ENCODE data around the gene HOXD1. TPM values are rescaled to one million over a fixed set of nuclear protein-coding genes. Genes with fewer than 3 reads are reported as not detected.
A peak's percentile ranks its signal among the peaks of the same experiment; 100 is the strongest.

HOXD1 gene
- total RNA-seq, 1 donor: not detected

GRCh38 chr2:176157499-176158185, 30.8 kb upstream of the HOXD1 start:
- Histone ChIP-seq H2AFZ (ENCODE audit: low read length) (no peak overlapping the region), H4K20me1 (ENCODE audit: insufficient read depth, low read length) (no peaks in the 10 kb centered on the region), H3K36me3 (ENCODE audit: insufficient read depth, low read length) (no peaks in the 10 kb centered on the region), H3K9me3 (ENCODE audit: low read depth, low read length) (no peaks in the 10 kb centered on the region), H3K27ac (ENCODE audit: low read depth, low read length) (no peak overlapping the region), H3K27me3 (ENCODE audit: insufficient read depth, low read length) (peaks cover 37% of the 10 kb centered on the region), H3K4me1 (ENCODE audit: insufficient read depth, low read length) (peaks cover 12% of the 10 kb centered on the region), H3K4me3 (ENCODE audit: insufficient read depth, low read length) (no peak overlapping the region), H3K4me2 (ENCODE audit: insufficient read depth, low read length) (no peak overlapping the region), H3K79me2 (ENCODE audit: insufficient read depth, low read length) (no peaks in the 10 kb centered on the region)
- no peak for DNase-seq (ENCODE audit: insufficient read length, low spot score, missing footprints)
- TF ChIP-seq CTCF (IDR thresholded peaks at IDR 0.05; ENCODE audit: extremely low read depth, low read depth, low read length): no peak

- H3K36me3 ChIP-seq (ENCODE audit: insufficient read depth, low read length): no peaks in the 10 kb centered on the region
- no peaks in the 10 kb centered on the region for H4K20me1 ChIP-seq (ENCODE audit: insufficient read depth, low read length)
- H3K9me3 ChIP-seq (ENCODE audit: low read depth, low read length): no peaks in the 10 kb centered on the region
- H2AFZ ChIP-seq (ENCODE audit: low read length): no peak overlapping the region
- peaks cover 12% of the 10 kb centered on the region for H3K4me1 ChIP-seq (ENCODE audit: insufficient read depth, low read length)
- DNase-seq (ENCODE audit: insufficient read length, low spot score, missing footprints): no peak
- no peaks in the 10 kb centered on the region for H3K79me2 ChIP-seq (ENCODE audit: insufficient read depth, low read length)
- H3K27me3 ChIP-seq (ENCODE audit: insufficient read depth, low read length): peaks cover 42% of the 10 kb centered on the region
- TF ChIP-seq CTCF (IDR thresholded peaks at IDR 0.05; ENCODE audit: extremely low read depth, low read depth, low read length): no peak
- no peak overlapping the region for H3K4me2 ChIP-seq (ENCODE audit: insufficient read depth, low read length)
- no peak overlapping the region for H3K4me3 ChIP-seq (ENCODE audit: insufficient read depth, low read length)
- H3K27ac ChIP-seq (ENCODE audit: low read depth, low read length): no peak overlapping the region
Measured at GRCh38 chr2:176158186-176158591, 30.3 kb upstream of the HOXD1 start.

GRCh38 chr2:176158855-176159662, 29.4 kb upstream of the HOXD1 start:
- H3K9me3 ChIP-seq (ENCODE audit: low read depth, low read length): no peaks in the 10 kb centered on the region
- no peaks in the 10 kb centered on the region for H4K20me1 ChIP-seq (ENCODE audit: insufficient read depth, low read length)
- H3K27me3 ChIP-seq (ENCODE audit: insufficient read depth, low read length): peaks cover 51% of the 10 kb centered on the region
- H3K4me3 ChIP-seq (ENCODE audit: insufficient read depth, low read length): no peak overlapping the region
- H3K4me2 ChIP-seq (ENCODE audit: insufficient read depth, low read length): peak overlapping the region; percentile 86
- TF ChIP-seq CTCF (IDR thresholded peaks at IDR 0.05; ENCODE audit: extremely low read depth, low read depth, low read length): no peak
- H3K4me1 ChIP-seq (ENCODE audit: insufficient read depth, low read length): peaks cover 12% of the 10 kb centered on the region
- no peak overlapping the region for H2AFZ ChIP-seq (ENCODE audit: low read length)
- no peaks in the 10 kb centered on the region for H3K79me2 ChIP-seq (ENCODE audit: insufficient read depth, low read length)
- no peaks in the 10 kb centered on the region for H3K36me3 ChIP-seq (ENCODE audit: insufficient read depth, low read length)
- peak; percentile 87 for DNase-seq (ENCODE audit: insufficient read length, low spot score, missing footprints)
- H3K27ac ChIP-seq (ENCODE audit: low read depth, low read length): no peak overlapping the region

GRCh38 chr2:176159663-176160250, 28.7 kb upstream of the HOXD1 start:
- peak; percentile 88 for DNase-seq (ENCODE audit: insufficient read length, low spot score, missing footprints)
- H3K4me3 ChIP-seq (ENCODE audit: insufficient read depth, low read length): peak overlapping the region; percentile 63
- peaks cover 12% of the 10 kb centered on the region for H3K4me1 ChIP-seq (ENCODE audit: insufficient read depth, low read length)
- H3K4me2 ChIP-seq (ENCODE audit: insufficient read depth, low read length): peak overlapping the region; percentile 86
- no peaks in the 10 kb centered on the region for H3K9me3 ChIP-seq (ENCODE audit: low read depth, low read length)
- no peak overlapping the region for H3K27ac ChIP-seq (ENCODE audit: low read depth, low read length)
- peaks cover 58% of the 10 kb centered on the region for H3K27me3 ChIP-seq (ENCODE audit: insufficient read depth, low read length)
- H3K79me2 ChIP-seq (ENCODE audit: insufficient read depth, low read length): no peaks in the 10 kb centered on the region
- TF ChIP-seq CTCF (IDR thresholded peaks at IDR 0.05; ENCODE audit: extremely low read depth, low read depth, low read length): no peak
- H2AFZ ChIP-seq (ENCODE audit: low read length): peak overlapping the region; percentile 56
- no peaks in the 10 kb centered on the region for H3K36me3 ChIP-seq (ENCODE audit: insufficient read depth, low read length)
- H4K20me1 ChIP-seq (ENCODE audit: insufficient read depth, low read length): no peaks in the 10 kb centered on the region
